Lung microvascular endothelial cell (primary cell): ENCODE data around the gene RASA1. TPM values are rescaled to one million over a fixed set of nuclear protein-coding genes. Genes with fewer than 3 reads are reported as not detected.

Experiments used
- DNase-seq, 2 donors: peaks; one replicate each; pipeline versions ENCODE4 v3.0.0 to v3.0.0-alpha.2; 2010; ENCODE audit warnings: low read depth in 2 of 2
- total RNA-seq: library from RNA; depleted of rRNA; stranded (reverse); fragments of >200 nt; gene quantifications from 2 replicates; pipeline ENCODE4 v1.2.1, GENCODE V29; 2014

The RASA1 gene
- total RNA-seq, 1 donor from 2014 or later = 44.4 TPM

DNA sequence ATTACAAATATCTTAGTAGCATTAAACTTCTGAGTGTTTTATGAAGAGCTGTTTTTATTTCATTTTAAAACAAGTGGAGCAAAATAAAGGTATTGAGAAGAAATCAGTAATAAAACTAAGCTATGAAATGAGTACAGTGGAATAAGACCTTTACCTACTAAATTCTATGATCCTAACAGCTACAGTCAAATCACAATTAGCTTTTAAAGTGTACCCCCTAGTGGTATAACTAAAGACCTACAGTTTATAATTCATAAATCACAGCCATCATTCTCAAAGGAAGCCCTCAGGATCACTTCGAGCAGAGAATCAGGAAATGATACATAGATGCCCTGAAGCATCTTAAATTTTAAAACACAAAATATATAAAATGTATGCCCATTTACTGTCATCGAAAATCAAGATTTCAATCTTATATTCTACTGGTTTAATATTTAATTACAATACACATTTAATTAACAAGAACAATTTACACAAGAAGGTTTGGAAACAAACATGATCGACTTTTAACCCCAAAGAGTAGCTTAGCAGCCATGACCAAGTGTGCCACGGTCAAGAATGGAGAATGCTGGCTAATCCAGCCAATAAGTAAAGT lies 132.7 kb downstream of the RASA1 start:
- peak; percentile 58 to 61 for DNase-seq

DNA sequence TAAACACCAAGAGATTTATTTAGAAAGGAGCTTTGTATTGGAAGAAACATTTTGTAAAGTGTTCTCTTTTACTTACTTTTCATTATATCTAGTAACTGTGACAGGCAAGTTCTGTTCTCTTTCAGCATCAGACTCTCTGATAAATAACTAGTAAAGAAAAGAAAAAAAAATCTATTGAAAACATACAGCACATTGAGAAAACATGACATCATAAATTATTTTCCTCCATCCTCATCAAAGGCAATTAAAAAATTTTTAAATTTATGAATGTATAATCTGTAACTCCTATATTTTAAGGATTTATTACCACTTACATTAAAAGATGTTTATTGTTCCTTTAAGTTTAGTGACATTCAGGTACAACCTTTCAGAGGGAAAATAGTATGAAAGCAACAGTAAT lies 133.9 kb downstream of the RASA1 start:
- DNase-seq = no peak

DNA sequence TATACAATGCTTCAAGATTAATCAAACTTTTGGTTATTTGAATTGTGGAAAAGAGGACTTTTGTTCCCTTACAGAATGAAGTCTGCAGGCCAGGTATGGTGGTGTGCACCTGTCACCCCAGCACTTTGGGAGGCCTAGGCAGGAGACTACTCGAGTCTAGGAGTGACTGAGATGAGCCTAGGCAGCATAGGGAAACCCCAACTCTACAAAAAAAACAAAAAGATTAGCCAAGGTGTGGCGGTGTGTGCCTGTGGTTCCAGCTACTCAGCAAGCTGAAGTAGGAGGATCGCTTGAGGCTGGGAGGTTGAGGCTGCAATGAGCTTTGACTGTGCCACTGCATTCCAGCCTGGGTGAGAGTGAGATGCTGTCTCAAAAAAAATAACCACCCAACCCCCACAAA lies 135.7 kb downstream of the RASA1 start:
- DNase-seq = no peak

DNA sequence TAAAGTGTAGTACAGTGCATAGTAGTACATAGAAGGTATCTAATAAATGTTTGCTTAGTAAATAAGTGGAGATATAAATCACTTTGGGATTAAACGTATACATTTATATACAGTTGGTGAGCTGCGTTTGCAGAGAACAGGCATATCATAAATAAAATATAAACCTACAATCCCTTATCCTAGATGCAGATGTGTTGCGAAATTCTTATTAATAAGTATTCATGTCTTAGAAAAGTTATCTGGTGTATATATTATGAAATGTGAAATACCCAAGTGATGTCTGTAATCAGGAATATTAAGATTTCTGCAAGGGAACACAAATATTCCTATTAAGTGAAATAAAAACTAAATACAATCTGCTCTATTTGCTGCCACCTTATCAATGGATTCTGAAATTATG lies 136.2 kb downstream of the RASA1 start:
- DNase-seq = no peak

GRCh38 chr5:87404359-87404758 lies 136.7 kb downstream of the RASA1 start:
- DNase-seq = no peak

GRCh38 chr5:87405472-87406155 lies 137.9 kb downstream of the RASA1 start:
- no peak for DNase-seq

DNA sequence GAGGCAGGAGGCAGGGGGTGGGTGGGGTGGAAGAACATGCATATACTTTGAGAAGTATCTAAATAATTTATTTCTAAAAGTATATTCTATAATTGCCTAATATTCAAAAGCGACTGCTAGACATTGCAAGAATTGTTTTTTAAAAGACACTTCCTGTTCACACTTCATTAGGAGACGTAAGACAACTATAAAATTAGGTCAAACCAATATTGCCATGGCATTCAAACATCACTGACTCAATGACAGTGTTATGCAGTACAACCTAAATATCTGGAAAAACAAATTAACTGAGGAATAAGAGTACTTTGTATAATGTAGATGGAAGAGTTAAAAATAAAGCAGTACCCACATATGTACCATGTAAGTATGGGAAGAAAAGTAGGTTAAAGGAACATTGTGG lies 140.5 kb downstream of the RASA1 start:
- DNase-seq = no peak

- no peak for DNase-seq
These were observed 143.2 kb downstream of the RASA1 start for GRCh38 chr5:87410931-87411330.

DNA sequence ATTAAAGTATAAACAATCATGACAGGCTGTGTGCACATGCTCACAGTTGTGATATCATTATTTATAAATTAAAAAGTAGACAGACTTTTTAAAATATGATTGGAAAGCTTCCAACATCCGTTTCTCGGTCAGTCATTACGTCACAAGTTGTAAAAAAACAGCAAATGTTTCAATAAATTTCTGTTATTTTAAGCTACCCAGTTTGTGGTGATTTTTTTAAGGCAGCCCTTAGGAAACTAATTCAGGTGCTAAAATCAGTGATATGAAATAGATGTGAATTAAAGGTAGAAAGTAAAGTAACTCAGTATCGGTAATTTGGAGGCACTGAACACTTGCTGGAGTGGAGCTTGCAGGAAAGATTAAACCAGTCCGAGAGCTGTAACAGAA lies 143.9 kb downstream of the RASA1 start:
- DNase-seq = peak; percentile 26 to 27

DNA sequence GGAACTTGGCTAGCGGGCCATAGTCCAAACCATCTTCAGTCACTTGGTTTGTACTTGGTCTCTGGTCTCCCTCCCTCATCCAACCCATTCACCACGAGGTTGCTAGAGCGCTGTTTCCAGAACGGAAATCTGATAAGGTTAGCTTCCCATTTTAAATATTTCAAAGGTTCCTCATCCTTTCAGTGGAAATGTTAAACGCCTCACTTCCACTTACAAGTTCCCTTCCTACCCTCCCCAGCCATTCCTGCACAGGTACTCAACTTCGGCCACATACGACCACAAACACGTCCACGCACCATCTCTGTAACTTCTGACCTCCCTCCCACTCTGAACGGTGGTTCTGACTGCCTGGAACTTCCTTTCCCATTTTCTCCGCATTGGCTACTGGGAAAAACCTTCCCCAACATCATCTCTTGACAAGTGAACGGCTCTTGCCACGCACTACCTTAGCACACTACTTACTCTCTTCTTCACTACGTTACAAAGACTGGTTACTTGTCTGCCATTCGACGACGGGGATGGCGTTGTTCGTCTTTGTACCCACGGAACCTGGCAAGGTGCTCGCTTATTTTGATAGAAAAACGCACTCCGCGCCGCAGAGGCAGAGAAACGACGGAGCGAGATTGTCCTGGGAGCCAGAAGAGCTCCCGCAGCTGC lies 144.4 kb downstream of the RASA1 start:
- peak; percentile 52 to 64 for DNase-seq

GRCh38 chr5:87412630-87413342 lies 145.1 kb downstream of the RASA1 start, which contains the start of gene CCNH:
Gene CCNH (minus strand): TSS chr5:87412930. CDS start chr5:87412794, 136 bp downstream.
- peak; percentile 98 for DNase-seq

GRCh38 chr5:87413343-87413645 lies 145.6 kb downstream of the RASA1 start:
- no peak for DNase-seq

DNA sequence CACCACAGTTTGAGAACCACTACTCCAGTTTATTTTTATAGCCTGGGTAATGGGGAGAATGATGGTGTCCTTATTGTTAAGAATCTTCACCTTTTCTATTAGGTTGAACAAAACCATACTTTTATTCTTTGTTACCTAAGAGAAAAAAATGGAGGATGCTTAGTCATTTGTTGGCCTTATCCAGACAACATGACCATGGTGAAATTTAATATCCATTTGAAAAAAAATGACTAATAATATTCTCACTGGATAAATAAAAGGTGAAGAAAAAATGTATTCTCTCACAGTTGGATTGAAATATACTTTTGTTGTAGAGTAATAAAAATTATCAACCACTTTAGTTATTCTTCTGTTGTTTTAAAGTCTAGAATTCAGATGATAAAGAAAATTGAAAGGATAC lies 150.8 kb downstream of the RASA1 start:
- no peak for DNase-seq

DNA sequence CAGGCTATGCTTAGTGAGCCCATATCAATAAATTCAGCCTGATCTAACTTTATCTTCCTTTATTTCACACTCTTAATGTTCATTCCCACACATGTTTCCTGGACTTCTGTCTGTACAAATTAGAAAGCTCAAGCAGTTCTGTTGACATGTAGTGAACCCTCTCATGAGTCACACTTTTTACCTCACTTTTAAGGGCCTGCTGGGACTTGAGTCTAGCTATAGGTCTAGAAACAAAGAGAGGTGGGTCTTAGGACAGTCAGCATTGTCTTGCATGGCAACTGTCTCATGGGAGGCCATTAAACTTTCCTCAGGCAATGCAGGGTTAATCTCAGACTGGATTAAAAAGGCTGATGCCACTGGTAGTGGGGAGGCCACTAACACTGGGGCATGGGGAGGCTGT lies 153.6 kb downstream of the RASA1 start:
- DNase-seq = no peak

- no peak for DNase-seq
These were observed 156.1 kb downstream of the RASA1 start for GRCh38 chr5:87423755-87424154.

GRCh38 chr5:87430863-87431457 lies 163.3 kb downstream of the RASA1 start:
- DNase-seq = no peak

DNA sequence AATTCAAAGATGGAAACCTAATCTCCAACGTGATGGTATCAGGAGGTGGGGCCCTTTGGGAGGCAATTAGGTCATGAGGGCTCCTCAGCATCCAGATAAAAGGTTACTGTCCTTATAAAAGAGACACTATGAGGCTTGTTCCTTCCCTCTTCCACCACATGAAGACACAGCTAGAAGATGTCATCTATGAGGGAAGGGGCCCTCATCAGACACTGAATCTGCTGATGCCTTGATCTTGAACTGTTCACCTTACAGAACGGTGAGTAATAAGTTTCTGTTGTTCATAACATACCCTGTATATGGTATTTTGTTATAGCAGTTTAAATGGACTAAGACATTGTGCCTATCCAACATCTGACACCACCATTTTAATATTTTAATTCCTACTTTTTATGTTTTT lies 164.8 kb downstream of the RASA1 start:
- DNase-seq = no peak

DNA sequence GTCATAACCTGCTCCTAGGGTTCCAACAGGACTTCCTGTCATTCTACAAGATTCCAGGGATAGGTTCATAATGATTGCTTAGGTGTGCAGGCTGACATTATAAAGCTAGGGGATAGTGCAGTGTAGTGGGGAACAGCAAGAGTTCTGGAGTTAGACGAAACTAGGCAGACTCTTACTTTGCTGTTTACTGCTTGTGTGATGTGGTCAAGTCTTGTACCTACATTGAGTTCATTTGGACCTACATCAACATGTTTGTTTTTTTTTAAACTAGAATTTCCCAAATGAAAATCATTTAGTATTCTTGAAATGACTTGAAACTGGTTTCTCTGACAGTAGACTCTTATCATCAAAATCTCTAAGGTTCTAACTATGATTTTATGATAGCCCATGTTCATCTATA lies 166.3 kb downstream of the RASA1 start:
- DNase-seq = no peak

GRCh38 chr5:87434461-87434860 lies 166.8 kb downstream of the RASA1 start:
- DNase-seq = no peak

DNA sequence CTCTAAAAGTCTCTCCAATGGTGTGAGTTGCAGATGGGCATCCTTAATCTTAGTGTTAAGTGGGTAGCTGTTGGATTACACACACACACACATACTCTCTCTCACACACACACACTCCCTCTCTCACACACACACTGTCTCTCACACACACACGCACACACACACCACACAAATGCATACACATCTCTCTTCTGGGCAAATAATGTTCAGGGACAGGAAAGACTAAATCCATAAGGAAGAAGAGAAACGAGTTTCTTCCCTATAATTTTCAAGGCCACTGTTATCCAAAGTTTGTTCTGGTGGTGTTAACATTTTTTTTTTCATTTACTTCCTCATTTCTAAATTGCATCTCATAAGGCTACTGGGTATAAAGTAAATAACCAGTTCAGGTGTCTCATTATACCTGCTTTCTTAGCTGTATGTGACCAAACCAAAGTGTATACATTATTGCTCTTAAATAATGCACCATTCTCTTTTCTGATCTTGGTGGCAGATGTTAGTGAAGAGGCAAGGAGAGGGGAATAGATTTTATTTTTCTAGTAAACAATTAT lies 167.5 kb downstream of the RASA1 start:
- DNase-seq = no peak

DNA sequence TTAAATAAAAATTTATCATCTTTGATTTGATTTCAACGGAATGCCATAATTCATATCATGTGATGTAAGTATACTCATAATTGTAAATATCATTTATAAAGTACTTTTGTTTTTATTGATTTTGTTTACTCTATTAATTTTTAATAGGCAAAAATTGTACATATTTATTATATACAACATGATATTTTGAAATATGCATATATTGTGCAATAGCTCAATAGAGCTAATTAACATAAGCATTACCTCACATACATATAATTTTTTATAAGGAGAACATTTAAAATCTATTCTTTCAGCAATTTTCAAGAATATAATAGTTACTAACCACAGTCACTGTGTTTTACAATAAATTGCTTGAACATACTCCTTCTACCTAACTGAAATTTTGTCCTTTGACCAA lies 170.0 kb downstream of the RASA1 start:
- DNase-seq = no peak

GRCh38 chr5:87438231-87438630 lies 170.5 kb downstream of the RASA1 start:
- no peak for DNase-seq
